Astrocyte of the cerebellum (primary cell): ENCODE results near the gene PAN2.

Experiments used
- DNase-seq: peaks from one replicate; pipeline ENCODE4 v3.0.0-alpha.2; 2011; ENCODE audit warnings: low read depth
- H3K4me3 ChIP-seq: 2 replicates; pipeline ENCODE4 v1.5.1; 2011; ENCODE audit warnings: mild to moderate bottlenecking, low read depth, low read length, moderate library complexity
- in situ Hi-C: cut with HindIII; loops from 2 replicates; pipeline ENCODE4 v1.10.0; 2017; ENCODE audit warnings: low sequenced_read_pairs
- TF ChIP-seq, protein P1 (sequence below): IDR thresholded peaks from 2 replicates; pipeline ENCODE4 v1.5.1; 2012; ENCODE audit warnings: low read length, low read depth, moderate library complexity, mild to moderate bottlenecking; ENCODE audit errors: missing control alignments

The PAN2 gene

DNA sequence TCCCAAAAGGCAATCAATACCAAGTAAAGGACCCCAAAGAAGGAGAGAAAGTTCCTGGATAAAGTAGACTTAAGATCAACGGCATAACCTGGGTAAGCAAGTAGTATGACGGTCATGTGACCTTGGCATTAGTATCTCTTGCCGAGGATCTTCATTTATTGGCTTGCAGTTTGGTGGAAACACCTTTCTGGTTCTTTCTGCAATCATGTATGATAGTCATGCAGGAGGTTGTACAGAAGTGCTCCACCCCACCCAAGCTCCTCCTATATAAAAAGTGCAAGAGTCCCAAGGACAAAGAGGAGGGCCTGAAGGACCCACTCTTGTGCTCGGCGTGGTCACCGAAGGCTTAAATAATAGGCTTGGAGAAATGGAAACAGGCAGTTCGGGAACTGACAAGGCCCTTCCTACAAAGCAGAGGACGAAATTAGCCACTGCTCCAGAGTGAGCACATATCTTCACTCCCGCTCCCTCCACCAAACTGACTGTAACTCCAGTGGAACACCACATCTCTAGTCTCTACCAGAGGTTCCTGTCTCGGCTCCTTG, 34.4 kb downstream of the PAN2 start:
- TF ChIP-seq, protein P1, sequence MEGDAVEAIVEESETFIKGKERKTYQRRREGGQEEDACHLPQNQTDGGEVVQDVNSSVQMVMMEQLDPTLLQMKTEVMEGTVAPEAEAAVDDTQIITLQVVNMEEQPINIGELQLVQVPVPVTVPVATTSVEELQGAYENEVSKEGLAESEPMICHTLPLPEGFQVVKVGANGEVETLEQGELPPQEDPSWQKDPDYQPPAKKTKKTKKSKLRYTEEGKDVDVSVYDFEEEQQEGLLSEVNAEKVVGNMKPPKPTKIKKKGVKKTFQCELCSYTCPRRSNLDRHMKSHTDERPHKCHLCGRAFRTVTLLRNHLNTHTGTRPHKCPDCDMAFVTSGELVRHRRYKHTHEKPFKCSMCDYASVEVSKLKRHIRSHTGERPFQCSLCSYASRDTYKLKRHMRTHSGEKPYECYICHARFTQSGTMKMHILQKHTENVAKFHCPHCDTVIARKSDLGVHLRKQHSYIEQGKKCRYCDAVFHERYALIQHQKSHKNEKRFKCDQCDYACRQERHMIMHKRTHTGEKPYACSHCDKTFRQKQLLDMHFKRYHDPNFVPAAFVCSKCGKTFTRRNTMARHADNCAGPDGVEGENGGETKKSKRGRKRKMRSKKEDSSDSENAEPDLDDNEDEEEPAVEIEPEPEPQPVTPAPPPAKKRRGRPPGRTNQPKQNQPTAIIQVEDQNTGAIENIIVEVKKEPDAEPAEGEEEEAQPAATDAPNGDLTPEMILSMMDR: no peak
- in situ Hi-C loops: no loop called here
- H3K4me3 ChIP-seq: peak overlapping the region; percentile 94
- no peak for DNase-seq

DNA sequence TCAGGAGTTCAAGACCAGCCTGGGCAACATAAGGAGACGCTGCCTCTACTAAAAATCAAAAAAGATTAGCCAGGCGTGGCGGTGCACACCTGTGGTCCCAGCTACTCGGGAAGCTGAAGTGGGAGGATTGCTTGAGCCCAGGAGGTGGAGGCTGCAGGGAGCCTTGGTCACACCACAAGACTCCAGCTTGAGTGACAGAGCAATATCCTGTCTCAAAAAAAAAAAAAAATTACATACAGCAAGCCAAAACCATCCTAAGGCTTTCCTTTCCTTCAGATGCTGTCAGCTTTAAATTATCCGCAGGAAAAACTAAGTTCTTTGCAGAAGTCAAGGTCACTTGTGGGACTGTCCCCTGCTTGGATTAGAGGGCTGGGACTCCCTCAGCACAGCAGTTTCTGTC, 35.0 kb downstream of the PAN2 start:
- in situ Hi-C loops: no loop called here
- TF ChIP-seq, protein P1: no peak
- H3K4me3 ChIP-seq: peak overlapping the region; percentile 94
- no peak for DNase-seq

DNA sequence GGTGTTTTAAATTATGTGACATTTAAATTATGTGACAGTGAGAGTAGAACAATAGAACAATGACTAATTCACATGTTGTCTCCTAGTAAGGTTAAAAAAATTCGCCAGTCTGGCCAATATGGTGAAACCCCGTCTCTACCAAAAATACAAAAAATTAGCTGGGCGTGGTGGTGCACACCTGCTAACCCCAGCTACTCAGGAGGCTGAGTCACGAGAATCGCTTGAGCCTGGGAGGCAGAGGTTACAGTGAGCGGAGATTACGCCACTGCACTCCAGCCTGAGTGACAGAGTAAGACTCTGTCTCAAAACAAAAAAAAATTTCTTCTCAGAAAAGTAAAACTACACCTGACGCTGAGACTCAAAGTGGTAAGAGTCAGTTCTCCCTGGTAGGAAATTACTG, 36.4 kb downstream of the PAN2 start:
- TF ChIP-seq, protein P1: no peak
- H3K4me3 ChIP-seq: no peak overlapping the region
- in situ Hi-C loops: no loop called here
- no peak for DNase-seq

DNA sequence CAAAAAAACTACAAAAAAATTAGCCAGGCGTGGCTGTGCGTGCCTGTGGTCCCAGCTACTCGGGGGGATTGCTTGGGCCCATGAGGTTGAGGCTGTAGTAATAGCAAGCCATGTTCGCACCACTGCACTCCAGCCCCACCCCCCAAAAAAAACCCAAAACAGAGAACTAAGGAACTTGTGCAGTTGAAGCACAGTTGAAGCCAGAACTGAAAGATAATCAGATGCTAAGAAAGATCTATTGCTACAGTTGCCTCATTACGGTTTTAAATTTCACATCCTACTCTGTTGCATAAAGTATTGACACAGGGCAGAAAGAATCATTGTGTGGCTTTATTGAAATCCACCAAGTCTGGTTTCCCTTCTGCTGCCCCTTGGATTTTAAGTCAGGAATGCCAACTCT, 37.5 kb downstream of the PAN2 start:
- TF ChIP-seq, protein P1: no peak
- in situ Hi-C loops: no loop called here
- no peak for DNase-seq
- H3K4me3 ChIP-seq: no peak overlapping the region

DNA sequence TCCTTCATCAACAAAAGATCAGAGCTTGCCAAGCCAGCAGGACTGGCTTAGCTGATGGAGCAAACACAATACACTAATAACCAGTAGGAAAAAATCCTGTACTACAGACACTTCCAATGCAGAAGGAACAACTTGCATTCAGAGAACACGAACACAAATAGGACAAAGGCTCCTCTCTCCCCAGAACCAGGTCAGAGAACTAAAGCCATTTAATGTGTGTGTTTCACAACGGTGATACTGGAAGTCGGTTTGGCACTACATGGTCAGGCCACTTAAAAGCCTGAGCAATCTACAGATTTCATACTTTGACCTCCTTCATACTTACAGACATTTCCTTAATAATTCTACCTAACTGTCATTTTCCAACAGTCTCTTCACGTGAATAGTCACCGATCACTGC, 40.0 kb downstream of the PAN2 start:
- TF ChIP-seq, protein P1: no peak
- H3K4me3 ChIP-seq: no peak overlapping the region
- DNase-seq: no peak
- in situ Hi-C loops: no loop called here

DNA sequence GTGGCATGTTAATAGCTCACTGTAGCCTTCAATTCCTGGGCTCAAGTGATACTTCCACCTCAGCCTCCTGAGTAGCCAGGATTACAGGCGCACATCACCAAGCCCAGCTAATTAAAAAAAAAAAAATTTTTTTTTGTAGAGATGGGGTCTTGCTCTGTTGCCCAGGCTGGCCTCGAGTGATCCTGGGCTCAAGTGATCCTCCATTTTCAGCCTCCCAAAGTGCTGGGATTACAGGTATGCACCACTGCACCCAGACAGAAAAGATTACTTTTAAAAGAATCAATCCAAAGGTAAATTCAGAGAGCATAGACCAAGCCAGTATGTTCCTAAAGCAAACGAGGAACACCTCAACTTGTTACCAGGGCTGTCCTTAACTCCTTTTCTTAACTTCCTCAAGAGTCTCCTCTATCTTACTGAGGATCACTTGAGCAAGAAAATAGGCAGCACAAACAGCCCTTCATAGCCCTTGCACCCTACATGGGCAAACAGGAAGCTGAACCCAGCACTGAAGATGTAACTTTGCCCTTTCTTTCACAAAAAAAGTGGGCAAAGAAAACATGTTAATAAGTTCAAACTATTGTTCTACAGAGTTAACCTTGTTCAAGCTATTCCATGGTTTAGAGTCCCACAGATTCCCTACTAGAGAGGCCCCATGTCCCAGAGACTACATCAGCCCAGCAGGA, 45.0 kb downstream of the PAN2 start:
- in situ Hi-C loops: no loop called here
- TF ChIP-seq, protein P1: no peak
- H3K4me3 ChIP-seq: no peak overlapping the region
- DNase-seq: no peak
